BLaER1 (cell line): Measurements from ENCODE around the gene TSPAN9.

Experiments
- H3K27ac ChIP-seq: shearing (Covaris generic); formaldehyde crosslinking; 2 replicates; pipeline ENCODE4 v1.8.1; 2022
- H3K27me3 ChIP-seq: shearing (Covaris generic); formaldehyde crosslinking; 2 replicates; pipeline ENCODE4 v1.8.1; 2022
- H3K36me3 ChIP-seq: shearing (Covaris generic); formaldehyde crosslinking; 2 replicates; pipeline ENCODE4 v1.8.1; 2022
- H3K4me1 ChIP-seq: shearing (Covaris generic); formaldehyde crosslinking; 2 replicates; pipeline ENCODE4 v1.8.1; 2022
- H3K4me2 ChIP-seq: shearing (Covaris generic); formaldehyde crosslinking; 2 replicates; pipeline ENCODE4 v1.8.1; 2022
- H3K4me3 ChIP-seq: shearing (Covaris generic); formaldehyde crosslinking; 2 replicates; pipeline ENCODE4 v1.8.1; 2022
- H3K9ac ChIP-seq: shearing (Covaris generic); formaldehyde crosslinking; 2 replicates; pipeline ENCODE4 v1.8.1; 2022
- H3K9me3 ChIP-seq: shearing (Covaris generic); formaldehyde crosslinking; 2 replicates; pipeline ENCODE4 v1.8.1; 2022
- H4K20me1 ChIP-seq: shearing (Covaris generic); formaldehyde crosslinking; 2 replicates; pipeline ENCODE4 v1.8.1; 2022
- Cebpa-rat ChIP-seq: shearing (Covaris generic); IDR thresholded peaks from 2 replicates; pipeline ENCODE4 v1.8.1; 2022

Gene TSPAN9

DNA sequence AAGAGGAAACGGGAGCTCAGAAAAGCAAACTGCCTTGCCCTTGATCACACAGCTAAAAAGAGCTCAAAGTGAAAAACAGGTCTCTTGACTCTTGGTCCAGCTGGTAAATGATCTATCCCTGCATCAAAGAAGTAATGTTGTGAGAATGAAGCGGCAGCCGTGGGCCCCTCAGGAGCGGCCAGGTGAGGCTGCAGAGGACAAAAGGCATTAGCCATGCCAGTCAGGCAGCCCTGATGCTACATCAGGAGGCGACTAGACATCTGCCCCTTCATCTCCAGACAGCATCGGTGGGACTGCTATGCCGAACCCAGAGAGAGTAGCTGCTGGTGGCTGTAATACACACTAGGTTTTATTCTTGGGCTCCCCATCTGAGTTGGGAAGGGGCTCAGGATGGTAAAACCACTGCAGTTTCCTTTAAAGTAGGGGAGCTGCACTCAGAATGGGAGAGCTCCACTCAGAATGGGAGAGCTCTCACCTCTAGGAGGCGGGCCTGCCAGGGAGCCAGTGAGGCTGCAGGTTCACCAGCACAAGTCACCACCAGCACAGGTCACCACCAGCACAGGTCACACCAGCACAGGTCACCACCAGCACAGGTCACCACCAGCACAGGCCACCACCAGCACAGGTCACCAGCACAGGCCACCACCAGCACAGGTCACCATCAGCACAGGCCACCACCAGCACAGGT is 120.1 kb downstream of the TSPAN9 start:
- peaks cover 51% of the 10 kb centered on the region for H3K4me1 ChIP-seq
- no peak overlapping the region for H3K4me3 ChIP-seq
- H3K27ac ChIP-seq: no peak overlapping the region
- H3K4me2 ChIP-seq: peak overlapping the region; percentile 66
- peaks cover 42% of the 10 kb centered on the region for H3K27me3 ChIP-seq
- H3K36me3 ChIP-seq: no peaks in the 10 kb centered on the region
- no peaks in the 10 kb centered on the region for H3K9me3 ChIP-seq
- H4K20me1 ChIP-seq: peaks cover 75% of the 10 kb centered on the region
- TF ChIP-seq Cebpa-rat: no peak
- no peak overlapping the region for H3K9ac ChIP-seq

DNA sequence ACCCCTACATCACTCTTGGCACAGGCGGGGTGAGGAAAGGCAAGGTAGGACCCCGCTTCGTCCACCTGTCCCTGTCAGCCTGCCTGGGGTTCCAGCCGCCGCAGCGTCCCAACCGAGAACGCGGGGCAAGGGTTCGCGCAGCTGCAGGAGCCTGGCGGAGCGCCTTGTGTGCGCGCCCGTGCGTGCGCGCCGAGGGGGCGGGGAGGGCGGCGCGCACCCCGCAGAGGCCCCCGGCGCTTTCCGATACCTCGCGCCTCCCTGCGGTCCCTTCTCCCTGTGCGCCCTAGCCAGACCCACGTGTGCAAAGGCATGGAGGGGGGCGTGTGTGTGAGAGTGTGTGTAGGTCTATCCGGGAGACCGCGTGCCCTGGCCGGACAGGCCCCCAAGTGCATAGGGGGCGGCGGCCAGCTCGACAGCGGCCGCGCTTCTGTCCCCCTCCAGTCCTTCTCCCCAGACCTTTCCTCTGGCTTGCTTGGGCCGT is 122.4 kb downstream of the TSPAN9 start:
- no peak overlapping the region for H3K27ac ChIP-seq
- peak overlapping the region; percentile 63 for H3K4me3 ChIP-seq
- H4K20me1 ChIP-seq: peaks cover 69% of the 10 kb centered on the region
- H3K9me3 ChIP-seq: no peaks in the 10 kb centered on the region
- no peaks in the 10 kb centered on the region for H3K36me3 ChIP-seq
- peak overlapping the region; percentile 98 for H3K4me2 ChIP-seq
- 0 out of 2 replicates have a peak overlapping the region, but pooled peaks have one; percentile 27 for H3K9ac ChIP-seq
- peaks cover 73% of the 10 kb centered on the region for H3K4me1 ChIP-seq
- peaks cover 48% of the 10 kb centered on the region for H3K27me3 ChIP-seq
- TF ChIP-seq Cebpa-rat: no peak

DNA sequence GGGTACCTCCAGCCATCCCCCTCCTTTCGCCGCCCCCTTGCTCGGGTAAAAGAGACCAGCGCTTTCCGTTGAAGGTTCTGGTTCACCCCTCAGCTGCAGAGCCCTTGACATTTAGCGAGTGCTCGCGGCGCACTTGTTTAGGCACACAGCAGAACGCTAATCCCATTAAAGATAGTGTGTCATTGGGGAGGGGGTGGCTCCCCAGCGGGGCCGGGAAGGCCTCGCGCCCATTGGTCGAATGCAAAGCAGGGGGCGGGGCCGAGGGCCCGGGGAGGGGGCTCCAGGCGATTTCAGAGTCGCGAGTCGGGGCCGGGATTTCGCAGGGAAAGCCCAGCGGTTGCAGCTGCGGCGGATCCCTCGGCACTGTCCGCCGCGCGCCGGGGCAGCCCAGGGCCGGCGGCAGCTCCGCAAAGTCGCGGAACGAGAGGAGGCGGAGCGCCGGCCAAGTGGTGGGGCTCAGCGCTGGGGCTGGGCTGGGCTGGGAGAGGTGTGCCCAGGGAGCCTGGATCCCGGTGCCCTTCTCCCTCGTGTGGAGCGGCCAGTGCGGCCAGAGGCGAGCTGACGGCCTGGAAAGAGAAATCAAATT is 122.9 kb downstream of the TSPAN9 start:
- peak overlapping the region; percentile 63 for H3K4me3 ChIP-seq

DNA sequence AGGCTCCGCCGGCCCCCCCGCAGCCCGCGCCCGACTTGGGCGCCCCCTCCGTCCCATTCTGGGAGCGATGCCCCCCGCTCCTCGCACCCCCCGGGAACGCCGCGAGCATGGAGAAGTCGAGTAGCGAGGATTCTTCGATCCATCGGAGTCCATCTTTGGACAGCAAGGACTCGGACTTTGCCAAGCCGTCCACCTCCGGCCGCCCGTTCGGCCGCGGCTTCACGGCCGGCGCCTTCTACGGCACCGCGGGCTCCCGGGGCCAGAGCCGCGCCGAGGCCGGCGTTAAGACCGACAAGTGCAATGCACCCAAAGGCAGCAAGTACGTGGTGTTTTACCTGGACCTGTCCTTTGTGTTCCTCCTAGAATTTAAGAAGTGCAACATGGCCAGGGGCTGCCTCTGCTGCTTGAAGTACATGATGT is 123.6 kb downstream of the TSPAN9 start:
- no peak overlapping the region for H3K9ac ChIP-seq
- H3K4me1 ChIP-seq: peaks cover 78% of the 10 kb centered on the region
- peak overlapping the region; percentile 63 for H3K4me3 ChIP-seq
- H3K27me3 ChIP-seq: peaks cover 48% of the 10 kb centered on the region
- TF ChIP-seq Cebpa-rat: no peak
- peaks cover 60% of the 10 kb centered on the region for H4K20me1 ChIP-seq
- H3K4me2 ChIP-seq: peak overlapping the region; percentile 98
- H3K36me3 ChIP-seq: no peaks in the 10 kb centered on the region
- H3K9me3 ChIP-seq: no peaks in the 10 kb centered on the region
- no peak overlapping the region for H3K27ac ChIP-seq

More for the DNA sequence above, 122.9 kb downstream of the TSPAN9 start:
- peak overlapping the region; percentile 98 for H3K4me2 ChIP-seq
- no peaks in the 10 kb centered on the region for H3K9me3 ChIP-seq
- no peak for TF ChIP-seq Cebpa-rat
- peaks cover 67% of the 10 kb centered on the region for H4K20me1 ChIP-seq
- H3K27ac ChIP-seq: no peak overlapping the region
- peaks cover 48% of the 10 kb centered on the region for H3K27me3 ChIP-seq
- H3K4me1 ChIP-seq: peaks cover 78% of the 10 kb centered on the region
- peak overlapping the region; percentile 41; the same call in 1 of the 2 replicates for H3K9ac ChIP-seq
- no peaks in the 10 kb centered on the region for H3K36me3 ChIP-seq

- Histone ChIP-seq H3K4me2 (peak overlapping the region; percentile 98; the same call in 1 of the 2 replicates), H3K9ac (no peak overlapping the region), H3K36me3 (no peaks in the 10 kb centered on the region)
Observed at GRCh38 chr12:3201339-3202051, 124.3 kb downstream of the TSPAN9 start.

DNA sequence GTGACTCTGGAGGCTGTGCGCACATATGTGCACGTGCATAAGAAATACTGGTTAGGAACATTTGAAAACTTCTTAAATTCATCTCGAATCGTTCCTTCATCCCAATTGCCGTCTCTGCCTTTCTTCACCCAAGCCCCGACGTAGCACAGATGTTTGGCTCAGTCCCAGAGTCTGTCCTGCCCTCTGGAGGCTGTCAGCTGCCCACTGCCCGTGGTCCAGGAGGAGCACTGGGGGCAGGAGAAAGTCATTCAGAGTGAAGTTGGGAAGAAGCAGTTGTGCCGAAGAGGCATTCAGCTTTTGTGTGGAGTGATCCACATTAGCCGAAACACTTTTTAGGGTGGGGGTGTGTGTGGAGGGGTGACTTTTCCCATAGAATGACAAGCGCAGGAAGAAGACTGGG is 124.9 kb downstream of the TSPAN9 start:
- Histone ChIP-seq H3K27me3 (peaks cover 48% of the 10 kb centered on the region), H3K36me3 (no peaks in the 10 kb centered on the region), H3K9ac (no peak overlapping the region), H3K27ac (no peak overlapping the region), H3K9me3 (no peaks in the 10 kb centered on the region), H3K4me1 (peaks cover 78% of the 10 kb centered on the region), H3K4me3 (no peak overlapping the region), H3K4me2 (no peak overlapping the region), H4K20me1 (peaks cover 48% of the 10 kb centered on the region)
- no peak for TF ChIP-seq Cebpa-rat

More at GRCh38 chr12:3201339-3202051, 124.3 kb downstream of the TSPAN9 start:
- no peak for TF ChIP-seq Cebpa-rat
- Histone ChIP-seq H3K27ac (no peak overlapping the region), H3K9me3 (no peaks in the 10 kb centered on the region), H3K4me1 (peaks cover 78% of the 10 kb centered on the region), H3K27me3 (peaks cover 48% of the 10 kb centered on the region), H3K4me3 (no peak overlapping the region), H4K20me1 (peaks cover 53% of the 10 kb centered on the region)

GRCh38 chr12:3202734-3203446 is 125.7 kb downstream of the TSPAN9 start:
- TF ChIP-seq Cebpa-rat: no peak
- Histone ChIP-seq H4K20me1 (peaks cover 45% of the 10 kb centered on the region), H3K27me3 (peaks cover 48% of the 10 kb centered on the region)

GRCh38 chr12:3203713-3204112 is 126.5 kb downstream of the TSPAN9 start:
- Histone ChIP-seq H3K9me3 (no peaks in the 10 kb centered on the region), H3K4me2 (peak overlapping the region; percentile 89), H3K36me3 (no peaks in the 10 kb centered on the region), H3K27me3 (peaks cover 42% of the 10 kb centered on the region), H3K4me3 (no peak overlapping the region), H4K20me1 (peaks cover 41% of the 10 kb centered on the region), H3K4me1 (peaks cover 88% of the 10 kb centered on the region), H3K27ac (no peak overlapping the region), H3K9ac (no peak overlapping the region)
- TF ChIP-seq Cebpa-rat: no peak

More at GRCh38 chr12:3202734-3203446, 125.7 kb downstream of the TSPAN9 start:
- Histone ChIP-seq H3K27ac (no peak overlapping the region), H3K9ac (no peak overlapping the region), H3K4me1 (peaks cover 82% of the 10 kb centered on the region), H3K4me2 (peak overlapping the region; percentile 89; the same call in 1 of the 2 replicates), H3K4me3 (no peak overlapping the region), H3K36me3 (no peaks in the 10 kb centered on the region), H3K9me3 (no peaks in the 10 kb centered on the region)

GRCh38 chr12:3204143-3204542 is 127.0 kb downstream of the TSPAN9 start:
- no peak overlapping the region for H3K4me3 ChIP-seq
- H3K27me3 ChIP-seq: peaks cover 38% of the 10 kb centered on the region
- H3K27ac ChIP-seq: no peak overlapping the region
- H3K9ac ChIP-seq: no peak overlapping the region
- H3K9me3 ChIP-seq: no peaks in the 10 kb centered on the region
- no peak for TF ChIP-seq Cebpa-rat
- H3K36me3 ChIP-seq: no peaks in the 10 kb centered on the region
- peak overlapping the region; percentile 89 for H3K4me2 ChIP-seq
- peaks cover 37% of the 10 kb centered on the region for H4K20me1 ChIP-seq
- H3K4me1 ChIP-seq: peaks cover 85% of the 10 kb centered on the region
